ENCODE measurements around the gene SLC25A15. TPM values are rescaled to one million over a fixed set of nuclear protein-coding genes. Genes with fewer than 3 reads are reported as not detected.

Gene SLC25A15
- total and polyA plus RNA-seq, 8 donors: 6.3 to 18.3 (median 15.3) TPM

DNA sequence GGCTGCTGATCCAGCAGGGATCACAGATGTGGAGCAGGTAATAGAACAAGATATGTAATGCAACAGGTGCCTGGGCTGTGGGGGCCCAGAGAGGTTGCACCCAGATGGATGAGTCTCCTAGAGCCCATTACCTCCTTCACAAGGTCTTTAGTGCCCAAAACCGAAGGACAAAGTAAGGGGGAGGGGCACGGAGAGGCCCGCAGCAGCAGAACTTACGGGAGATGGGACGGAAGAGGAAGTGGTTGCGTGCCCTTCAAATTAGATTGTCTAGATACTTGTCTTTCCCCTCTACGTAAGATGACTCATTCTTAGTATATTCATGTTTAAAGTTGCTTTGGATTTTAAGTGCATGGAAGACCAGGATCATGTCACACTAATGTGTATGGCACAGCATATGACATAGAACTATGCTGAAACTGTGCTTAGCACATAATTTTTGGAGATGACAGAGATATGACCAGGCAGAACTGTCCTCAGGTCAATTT is 12.7 kb upstream of the SLC25A15 start:
- H3K4me1 ChIP-seq: peaks cover 8 to 18% of the 10 kb centered on the region in 2 donors
- intact Hi-C loops (cut with DNase I): no loop called here
- no peaks in the 10 kb centered on the region for H3K36me3 ChIP-seq
- H3K4me3 ChIP-seq: no peak overlapping the region
- DNase-seq (peak in 1 of 4 donors; percentile 80), ATAC-seq (peak; percentile 53)
- H3K9me3 ChIP-seq: no peaks in the 10 kb centered on the region
- no peaks in the 10 kb centered on the region for H3K27me3 ChIP-seq
- H3K27ac ChIP-seq: peak overlapping the region in 1 of 2 donors; percentile 79
- TF ChIP-seq, protein P1, sequence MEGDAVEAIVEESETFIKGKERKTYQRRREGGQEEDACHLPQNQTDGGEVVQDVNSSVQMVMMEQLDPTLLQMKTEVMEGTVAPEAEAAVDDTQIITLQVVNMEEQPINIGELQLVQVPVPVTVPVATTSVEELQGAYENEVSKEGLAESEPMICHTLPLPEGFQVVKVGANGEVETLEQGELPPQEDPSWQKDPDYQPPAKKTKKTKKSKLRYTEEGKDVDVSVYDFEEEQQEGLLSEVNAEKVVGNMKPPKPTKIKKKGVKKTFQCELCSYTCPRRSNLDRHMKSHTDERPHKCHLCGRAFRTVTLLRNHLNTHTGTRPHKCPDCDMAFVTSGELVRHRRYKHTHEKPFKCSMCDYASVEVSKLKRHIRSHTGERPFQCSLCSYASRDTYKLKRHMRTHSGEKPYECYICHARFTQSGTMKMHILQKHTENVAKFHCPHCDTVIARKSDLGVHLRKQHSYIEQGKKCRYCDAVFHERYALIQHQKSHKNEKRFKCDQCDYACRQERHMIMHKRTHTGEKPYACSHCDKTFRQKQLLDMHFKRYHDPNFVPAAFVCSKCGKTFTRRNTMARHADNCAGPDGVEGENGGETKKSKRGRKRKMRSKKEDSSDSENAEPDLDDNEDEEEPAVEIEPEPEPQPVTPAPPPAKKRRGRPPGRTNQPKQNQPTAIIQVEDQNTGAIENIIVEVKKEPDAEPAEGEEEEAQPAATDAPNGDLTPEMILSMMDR (IDR thresholded peaks at IDR 0.05): no peak

DNA sequence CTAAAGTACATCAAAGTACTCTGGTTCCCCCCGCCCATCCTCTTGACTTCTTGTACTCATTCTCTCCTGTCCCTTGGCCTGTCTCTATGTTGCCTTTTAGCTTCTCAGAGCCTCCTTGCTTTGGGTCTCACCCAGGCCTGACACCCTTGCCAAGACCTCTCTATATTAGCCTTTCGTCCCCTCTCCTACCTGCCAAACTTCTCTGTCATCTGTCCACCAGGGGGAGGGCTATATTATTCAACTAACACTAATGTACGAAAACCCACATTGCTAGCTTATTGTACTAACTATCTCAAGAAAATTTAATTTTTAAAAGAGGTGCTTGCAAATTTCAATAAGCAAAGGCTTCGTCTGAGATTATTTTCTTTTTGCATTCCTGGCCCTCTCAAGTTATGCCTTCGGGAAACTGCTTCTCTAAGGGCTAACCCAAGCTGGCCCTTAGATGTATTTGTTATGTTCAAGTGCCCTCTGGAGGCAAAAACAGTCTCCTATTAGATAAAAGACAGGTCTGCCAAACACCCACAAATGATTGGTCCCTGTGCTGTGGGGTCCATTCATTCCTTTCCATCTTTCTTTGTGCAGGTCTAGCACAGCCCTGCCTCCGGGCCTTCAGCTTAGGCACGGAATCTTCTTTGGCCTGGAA is 12.1 kb upstream of the SLC25A15 start:
- no peaks in the 10 kb centered on the region for H3K9me3 ChIP-seq
- no peaks in the 10 kb centered on the region for H3K27me3 ChIP-seq
- ATAC-seq: peak; percentile 88
- H3K27ac ChIP-seq: peak overlapping the region in 1 of 2 donors; percentile 79
- H3K4me3 ChIP-seq: no peak overlapping the region
- peak in 2 of 4 donors; percentile 37 to 49 for DNase-seq
- TF ChIP-seq, protein P1 (IDR thresholded peaks at IDR 0.05): peak; percentile 53 to 71
- intact Hi-C loops (cut with DNase I): no loop called here
- H3K4me1 ChIP-seq: peaks cover 8 to 18% of the 10 kb centered on the region in 2 donors
- H3K36me3 ChIP-seq: no peaks in the 10 kb centered on the region

DNA sequence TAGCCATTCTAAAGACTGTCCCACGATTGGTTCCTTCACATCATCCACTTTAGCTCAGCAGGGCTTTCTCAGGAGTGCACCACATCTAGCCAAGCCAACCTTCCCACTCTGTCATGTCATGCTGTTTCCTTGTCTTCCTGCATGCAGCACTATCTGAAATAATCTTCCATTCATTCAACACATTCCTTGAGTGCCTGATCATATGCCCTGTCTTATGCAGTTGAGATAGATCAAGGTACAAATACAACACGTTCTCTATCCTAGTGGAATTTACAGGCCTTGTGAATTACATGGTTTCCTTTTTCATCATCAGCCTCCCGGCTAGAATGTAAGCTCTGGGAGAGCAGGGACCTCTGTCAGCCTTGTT is 11.6 kb upstream of the SLC25A15 start:
- Histone ChIP-seq H3K9me3 (no peaks in the 10 kb centered on the region), H3K4me1 (peaks cover 8 to 18% of the 10 kb centered on the region in 2 donors), H3K27ac (peak overlapping the region in 1 of 2 donors; percentile 79), H3K4me3 (no peak overlapping the region), H3K36me3 (no peaks in the 10 kb centered on the region), H3K27me3 (no peaks in the 10 kb centered on the region)
- no peak for DNase-seq
- no peak for ATAC-seq
- TF ChIP-seq, protein P1 (IDR thresholded peaks at IDR 0.05): no peak
- intact Hi-C loops (cut with DNase I): no loop called here

DNA sequence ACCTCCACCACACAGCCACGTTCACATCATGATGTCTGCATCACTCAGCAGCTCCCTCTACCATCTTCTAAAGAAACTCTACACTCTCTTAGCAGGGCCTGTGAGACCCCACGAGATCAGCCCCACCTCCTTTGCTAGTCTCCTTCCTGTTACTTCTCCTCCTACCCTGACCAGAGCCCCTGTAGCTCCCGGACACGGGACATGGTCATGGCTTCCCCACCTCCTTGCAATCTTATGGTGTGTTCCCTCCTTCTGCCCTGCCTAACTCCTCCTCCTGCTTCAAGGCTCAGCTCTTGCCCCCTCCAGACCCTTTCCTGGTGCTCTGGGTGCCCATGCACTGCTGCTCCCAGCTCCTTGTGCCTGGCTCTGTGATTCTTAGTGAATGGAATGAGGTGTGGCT is 10.4 kb upstream of the SLC25A15 start:
- H3K27ac ChIP-seq: no peak overlapping the region
- ATAC-seq (no peak), DNase-seq (no peak)
- H3K36me3 ChIP-seq: no peaks in the 10 kb centered on the region
- no peaks in the 10 kb centered on the region for H3K9me3 ChIP-seq
- peaks cover 8 to 18% of the 10 kb centered on the region in 2 donors for H3K4me1 ChIP-seq
- H3K27me3 ChIP-seq: no peaks in the 10 kb centered on the region
- H3K4me3 ChIP-seq: no peak overlapping the region
- intact Hi-C loops (cut with DNase I): no loop called here
- TF ChIP-seq, protein P1 (IDR thresholded peaks at IDR 0.05): no peak

DNA sequence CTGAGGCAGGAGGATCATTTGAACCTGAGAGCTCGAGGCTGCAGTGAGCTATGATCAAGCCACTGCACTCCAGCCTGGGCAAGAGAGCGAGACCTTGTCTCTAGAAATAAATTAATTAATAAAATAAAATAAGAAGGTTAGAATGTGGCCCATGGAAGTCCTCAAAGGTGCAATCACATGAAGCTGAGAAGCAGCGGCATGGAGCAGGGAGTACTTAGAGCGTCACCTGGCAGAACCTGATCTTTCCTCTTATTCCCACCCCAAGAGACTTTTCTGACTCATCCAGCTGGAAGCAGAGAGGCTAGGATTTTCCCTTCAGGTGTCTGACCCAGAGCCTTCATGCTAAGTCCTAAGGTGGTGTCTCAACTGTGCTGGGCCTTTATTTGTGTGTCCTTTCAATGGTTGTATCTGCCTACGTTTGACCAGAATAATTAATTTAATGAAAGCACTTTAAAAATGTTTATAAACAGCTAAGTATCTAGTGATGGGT is 9.6 kb upstream of the SLC25A15 start:
- Histone ChIP-seq H3K27me3 (no peaks in the 10 kb centered on the region), H3K36me3 (no peaks in the 10 kb centered on the region), H3K9me3 (no peaks in the 10 kb centered on the region), H3K4me3 (no peak overlapping the region), H3K4me1 (peaks cover 8 to 18% of the 10 kb centered on the region in 2 donors), H3K27ac (no peak overlapping the region)
- TF ChIP-seq, protein P1 (IDR thresholded peaks at IDR 0.05): no peak
- ATAC-seq: no peak
- intact Hi-C loops (cut with DNase I): no loop called here
- DNase-seq: no peak

Measured in left lung (tissue), 10 donors.